DOHH2 (cell line): Measurements from ENCODE around the gene ARHGAP11A.

ENCODE experiments used
- CTCF ChIP-seq: fragments of 200-600 bp; sonication (generic); IDR thresholded peaks from one replicate; pipeline ENCODE4 v1.5.1; 2014; ENCODE audit warnings: antibody characterized with exemption, mild to moderate bottlenecking, low read depth, low read length; ENCODE audit not compliant: poor library complexity, severe bottlenecking
- EZH2phosphoT487 ChIP-seq: fragments of 200-600 bp; sonication (generic); IDR thresholded peaks from 2 replicates; pipeline ENCODE4 v1.6.1; 2017; ENCODE audit warnings: borderline replicate concordance, mild to moderate bottlenecking, antibody characterized with exemption, low read length, moderate library complexity, mixed read lengths

DNA sequence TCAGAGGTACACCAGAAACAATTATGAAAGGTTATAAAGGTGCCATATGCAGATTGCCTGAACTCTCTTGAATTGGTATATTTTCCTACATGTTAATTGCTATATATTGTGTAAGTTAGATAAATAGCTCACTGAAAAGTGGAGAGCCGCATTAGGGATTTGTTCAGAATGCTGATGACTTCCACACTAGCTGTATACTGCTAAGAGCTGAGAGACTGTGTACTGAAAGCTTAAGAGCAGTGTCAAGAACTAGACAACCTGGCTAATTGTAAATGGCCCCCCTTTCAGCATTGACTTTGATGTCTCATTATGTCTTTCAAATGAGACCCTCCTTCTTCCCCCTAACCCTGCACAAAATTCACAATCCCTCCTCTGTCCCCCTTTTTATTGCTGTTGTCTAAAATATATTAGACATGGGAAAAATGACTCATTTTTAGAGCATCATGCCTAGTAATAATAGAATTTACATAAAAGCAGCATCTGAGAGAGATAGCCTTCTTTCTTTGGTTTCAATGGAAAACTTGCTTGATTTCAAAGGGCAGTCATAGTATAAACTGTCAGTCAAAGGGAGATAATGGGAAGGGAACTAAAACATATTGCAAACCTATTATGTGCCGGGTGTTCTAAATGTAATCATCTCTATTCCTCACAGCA is 67.8 kb downstream of the ARHGAP11A start:
- TF ChIP-seq CTCF (no peak), EZH2phosphoT487 (no peak)
